GM12878 (cell line): ENCODE data around the gene ITGB5. TPM values are rescaled to one million over a fixed set of nuclear protein-coding genes. Genes with fewer than 3 reads are reported as not detected.

Source experiments
- ATAC-seq: fragments of 200-7000 bp; cut with Tn5 transposase; 3 replicates; pipeline ENCODE4 v1.9.1; 2020; ENCODE audit warnings: mild to moderate bottlenecking, moderate library complexity
- BruUV-seq: library from RNA; stranded (reverse); fragments of 400-500 nt; replicated peaks from 2 replicates; lab custom pipeline; 2021; lab: Mats Ljungman, UMichigan
- CTCF ChIA-PET: fragments of 300-600 bp; sonication (Branson Sonifier 250); formaldehyde crosslinking; extraction: SDS; loops from one replicate; lab custom pipeline; 2021; ENCODE audit warnings: inconsistent platforms; lab: Yijun Ruan, JAX
- POLR2A ChIA-PET: fragments of 350-600 bp; formaldehyde crosslinking; extraction: SDS; loops from one replicate; lab custom pipeline; 2021; ENCODE audit warnings: inconsistent platforms; lab: Charles Lee
- RAD21 ChIA-PET: fragments of 300-600 bp; sonication (Branson Sonifier 250); formaldehyde crosslinking; loops from one replicate; lab custom pipeline; 2023; ENCODE audit warnings: antibody characterized with exemption; ENCODE audit not compliant: unreplicated experiment; lab: Charles Lee
- SMC1A ChIA-PET: fragments of 300-600 bp; sonication (Branson Sonifier 250); formaldehyde crosslinking; loops from one replicate; lab custom pipeline; 2023; ENCODE audit not compliant: unreplicated experiment, uncharacterized antibody; lab: Charles Lee
- DNase-seq: peaks from one replicate; pipeline ENCODE4 v3.0.0-alpha.2; 2011; ENCODE audit warnings: low read depth, low spot score
- FAIRE-seq: peaks from 3 replicates; lab custom pipeline; 2011; peaks lifted over from hg19 to GRCh38; lab: Jason Lieb, UNC
- H2AFZ ChIP-seq: 2 replicates; pipeline ENCODE4 v1.6.0; 2011; ENCODE audit warnings: low read depth, low read length, control low read depth; ENCODE audit not compliant: control insufficient read depth
- H3K27ac ChIP-seq: 2 replicates; pipeline ENCODE4 v1.5.1; 2011; ENCODE audit warnings: control low read depth; ENCODE audit not compliant: control insufficient read depth, insufficient read depth
- H3K27me3 ChIP-seq, 2 experiments: replicated peaks in 1 of 2; 2 replicates each; pipeline versions ENCODE4 v1.6.0 to v1.6.1; 2011; ENCODE audit warnings: low read length in 1 of 2; ENCODE audit not compliant: control insufficient read depth in 2 of 2, insufficient read depth in 2 of 2
- H3K36me3 ChIP-seq, 2 experiments: 2 replicates each; pipeline ENCODE4 v1.5.1; 2011; ENCODE audit warnings: low read length in 1 of 2; ENCODE audit not compliant: control insufficient read depth in 2 of 2, insufficient read depth in 2 of 2
- H3K4me1 ChIP-seq: 2 replicates; pipeline ENCODE4 v1.6.1; 2011; ENCODE audit warnings: mild to moderate bottlenecking, low read length, moderate library complexity, mixed read lengths; ENCODE audit not compliant: control insufficient read depth, insufficient read depth
- H3K4me2 ChIP-seq: 2 replicates; pipeline ENCODE4 v1.6.0; 2011; ENCODE audit warnings: control low read depth; ENCODE audit not compliant: control insufficient read depth, insufficient read depth
- H3K4me3 ChIP-seq: fragments of 200-600 bp; sonication (generic); 2 replicates; pipeline ENCODE4 v1.5.1; 2016
- H3K79me2 ChIP-seq: 2 replicates; pipeline ENCODE4 v1.6.0; 2011; ENCODE audit warnings: low read length; ENCODE audit not compliant: control insufficient read depth, insufficient read depth
- H3K9ac ChIP-seq: 2 replicates; pipeline ENCODE4 v1.8.0; 2011; ENCODE audit warnings: low read length, control low read depth, mixed read lengths; ENCODE audit not compliant: control insufficient read depth, insufficient read depth
- H3K9me3 ChIP-seq: replicated peaks from 3 replicates; pipeline ENCODE4 v1.5.1; 2011; ENCODE audit warnings: mild to moderate bottlenecking, low read length; ENCODE audit not compliant: control insufficient read depth, insufficient read depth
- H4K20me1 ChIP-seq: 2 replicates; pipeline ENCODE4 v1.6.0; 2011; ENCODE audit not compliant: control insufficient read depth, insufficient read depth
- EP300 ChIP-seq, 2 experiments: fragments of 150-350 bp in 1 of 2; IDR thresholded peaks; 2 replicates each; pipeline ENCODE4 v1.6.1; 2011 to 2012; ENCODE audit warnings: low read depth in 2 of 2, low read length in 2 of 2, borderline replicate concordance in 1 of 2, improper control_type of control experiment in 1 of 2, inconsistent platforms in 1 of 2; ENCODE audit not compliant: control insufficient read depth in 1 of 2
- PML ChIP-seq: IDR thresholded peaks from 2 replicates; pipeline ENCODE4 v1.6.1; 2012; ENCODE audit warnings: low read length, inconsistent platforms
- WGBS: methylation state at CpG from one replicate; pipeline ENCODE4 v1.1.6; 2016; ENCODE audit warnings: low lambda C conversion rate; ENCODE audit not compliant: insufficient replicate concordance, insufficient coverage; ENCODE audit errors: missing lambda C conversion rate; 5-methylcytosine and 5-hydroxymethylcytosine counted together
- in situ Hi-C: fragments of 300-500 bp; cut with MboI; formaldehyde crosslinking; loops from 9 replicates; pipeline ENCODE4 v1.14.3; 2018; ENCODE audit warnings: mixed read lengths
- intact Hi-C: fragments of 100-400 bp; cut with micrococcal nuclease; formaldehyde crosslinking; loops from one replicate; pipeline ENCODE4 v1.14.2; 2022; ENCODE audit not compliant: unreplicated experiment
- polyA plus RNA-seq, 11 experiments: library from polyadenylated mRNA; depleted of rRNA in 4 of 11; unstranded in 6 of 11; stranded (reverse) in 5 of 11; fragments of >200 nt; fragmentation: Nextera tagmentation in 4 of 11; fragmentation: Illumina TruSeq in 1 of 11; extraction: Ambion mirVana in 4 of 11; extraction: Trizol in 1 of 11; gene quantifications; 1 replicate in 1 of 11; 2 replicates in 10 of 11; pipeline versions ENCODE4 v1.2.1 to v1.2.3, GENCODE V29; 2011 to 2016; ENCODE audit warnings: inconsistent platforms in 2 of 11, missing spikeins in 2 of 11, low read depth in 1 of 11
- total RNA-seq, 4 experiments: library from RNA; depleted of rRNA in 3 of 4; stranded (reverse); fragments of >200 nt in 3 of 4; fragmentation: Illumina TruSeq in 1 of 4; extraction: Trizol in 1 of 4; gene quantifications; 2 replicates each; pipeline versions ENCODE4 v1.2.1 to v1.2.3, GENCODE V29; 2013 to 2021
- TF ChIP-seq, protein P1 (sequence below): fragments of 150-350 bp; IDR thresholded peaks from 2 replicates; pipeline ENCODE4 v1.6.1; 2014; ENCODE audit warnings: mild to moderate bottlenecking, low read depth, low read length

ITGB5 gene
- total and polyA plus RNA-seq, 10 of the 15 experiments (the other 5 are each of a cell fraction or from before 2014, with no cell fraction given), result 0.05 to 10.0 (median 0.83) TPM; not detected in 2

DNA sequence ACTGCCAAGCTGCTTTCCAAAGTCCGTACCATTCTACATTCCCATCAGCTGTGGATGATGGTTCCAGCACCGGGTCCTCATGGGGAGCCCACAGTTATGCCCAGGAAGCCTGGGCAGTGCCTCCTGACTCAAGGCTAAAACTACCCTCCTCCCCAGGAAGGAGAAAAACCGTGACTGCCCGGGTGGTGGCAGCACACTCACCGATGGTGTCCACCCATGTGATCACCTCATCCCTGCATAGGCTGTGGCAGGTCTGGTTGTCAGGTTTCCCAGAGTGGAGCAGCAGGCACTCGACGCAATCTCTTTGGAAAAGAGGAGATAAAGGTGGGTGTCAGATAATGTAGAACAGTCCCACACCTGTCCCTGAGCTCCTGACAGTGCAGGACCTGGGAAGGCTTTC lies 118.4 kb downstream of the ITGB5 start (continued):
- TF ChIP-seq, protein P1, sequence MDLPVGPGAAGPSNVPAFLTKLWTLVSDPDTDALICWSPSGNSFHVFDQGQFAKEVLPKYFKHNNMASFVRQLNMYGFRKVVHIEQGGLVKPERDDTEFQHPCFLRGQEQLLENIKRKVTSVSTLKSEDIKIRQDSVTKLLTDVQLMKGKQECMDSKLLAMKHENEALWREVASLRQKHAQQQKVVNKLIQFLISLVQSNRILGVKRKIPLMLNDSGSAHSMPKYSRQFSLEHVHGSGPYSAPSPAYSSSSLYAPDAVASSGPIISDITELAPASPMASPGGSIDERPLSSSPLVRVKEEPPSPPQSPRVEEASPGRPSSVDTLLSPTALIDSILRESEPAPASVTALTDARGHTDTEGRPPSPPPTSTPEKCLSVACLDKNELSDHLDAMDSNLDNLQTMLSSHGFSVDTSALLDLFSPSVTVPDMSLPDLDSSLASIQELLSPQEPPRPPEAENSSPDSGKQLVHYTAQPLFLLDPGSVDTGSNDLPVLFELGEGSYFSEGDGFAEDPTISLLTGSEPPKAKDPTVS, result no peak
- TF ChIP-seq PML, result no peak

DNA sequence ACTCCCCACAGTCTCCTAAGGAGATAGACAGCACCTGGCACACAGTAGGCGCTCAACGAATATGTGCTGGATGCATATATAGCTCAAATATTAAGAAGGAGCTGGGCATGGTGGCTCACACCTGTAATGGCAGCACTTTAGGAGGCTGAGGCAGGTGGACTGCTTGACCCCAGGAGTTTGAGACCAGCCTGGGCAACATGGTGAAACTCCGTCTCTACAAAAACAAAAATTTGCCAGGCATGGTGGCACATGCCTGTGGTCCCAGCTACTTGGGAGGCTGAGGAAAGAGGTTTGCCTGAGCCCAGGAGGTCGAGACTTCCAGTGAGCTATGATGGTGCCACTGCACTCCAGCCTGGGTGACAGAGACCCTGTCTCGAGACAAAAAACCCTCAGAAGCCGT lies 119.5 kb downstream of the ITGB5 start:
- RAD21 ChIA-PET, result interaction anchor here (0.9 to 5.3 kb wide), 2 partner anchors 12 to 134 kb away, joined by 3 to 54 read pairs; no protein-coding TSS in a partner anchor
- Histone ChIP-seq H3K27me3 (no peaks in the 10 kb centered on the region; a peak in 2 of 4 replicates), H3K4me1 (peaks cover 20% of the 10 kb centered on the region), H3K9me3 (no peaks in the 10 kb centered on the region), H3K4me2 (no peak overlapping the region), H3K9ac (no peak overlapping the region), H4K20me1 (no peaks in the 10 kb centered on the region), H2AFZ (no peak overlapping the region), H3K4me3 (no peak overlapping the region), H3K27ac (no peak overlapping the region), H3K79me2 (no peaks in the 10 kb centered on the region), H3K36me3 (no peaks in the 10 kb centered on the region)
- TF ChIP-seq EP300 (IDR thresholded peaks at IDR 0.05; ENCODE audit: borderline replicate concordance in 1 of 2, control insufficient read depth in 1 of 2, low read depth in 2 of 2, low read length in 2 of 2), result no peak
- BruUV-seq, result no TSS peak
- intact Hi-C loops, result loop anchor here (1.0 kb wide), 1 partner anchor 134 kb away; no protein-coding TSS in a partner anchor
- ATAC-seq (no peak), DNase-seq (no peak), FAIRE-seq (no peak)
- CTCF ChIA-PET, result interaction anchor here (0.9 to 14.8 kb wide), 12 partner anchors 10 to 818 kb away, joined by 3 to 551 read pairs (median 6); no protein-coding TSS in a partner anchor
- POLR2A ChIA-PET, result interaction anchor here (0.7 to 1.7 kb wide), 2 partner anchors 134 to 340 kb away, joined by 3 to 4 read pairs; no protein-coding TSS in a partner anchor
- SMC1A ChIA-PET, result interaction anchor here (0.9 to 10.3 kb wide), 6 partner anchors 18 to 209 kb away, joined by 3 to 242 read pairs (median 4); no protein-coding TSS in a partner anchor
- in situ Hi-C loops, result no loop called here
- 78% methylated on average over 6 of the region's 6 CpGs for WGBS
